A204.1 (cell line): ENCODE measurements around the gene SYVN1.

Experiments
- FAIRE-seq: peaks from 2 replicates; lab custom pipeline; 2012; peaks lifted over from hg19 to GRCh38; lab: Jason Lieb, UNC

The SYVN1 gene

GRCh38 chr11:65111744-65112545, 22.4 kb downstream of the SYVN1 start, which contains the start of gene TM7SF2:
Gene TM7SF2 (plus strand): TSS chr11:65111872. CDS start chr11:65112016, 144 bp downstream.
- FAIRE-seq: no peak

DNA sequence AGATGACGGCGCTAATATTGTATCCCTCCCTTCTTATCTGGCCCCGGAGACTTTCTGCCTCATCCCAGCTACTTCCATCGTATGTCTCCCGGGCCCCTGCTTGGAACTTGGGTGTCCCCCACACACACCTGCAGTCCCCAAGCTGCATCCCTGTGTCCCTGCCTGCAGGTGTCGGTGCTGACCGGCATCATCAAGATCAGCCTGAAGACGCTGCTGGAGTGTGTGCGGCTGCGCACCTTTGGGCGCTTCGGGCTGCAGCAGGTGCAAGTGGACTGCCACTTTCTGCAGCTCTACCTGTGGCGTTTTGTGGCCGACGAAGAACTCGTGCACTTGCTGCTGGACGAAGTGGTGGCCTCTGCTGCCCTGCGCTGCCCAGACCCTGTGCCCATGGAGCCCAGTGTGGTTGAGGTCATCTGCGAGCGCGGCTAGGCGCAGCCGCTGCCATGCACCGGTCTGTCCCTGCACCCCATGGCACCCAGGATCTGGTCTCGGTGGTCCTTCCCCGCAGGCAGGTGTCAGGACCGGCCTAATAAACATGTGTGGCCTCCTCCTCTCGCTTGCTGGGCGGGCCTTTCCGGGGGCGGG, 23.1 kb downstream of the SYVN1 start:
- no peak for FAIRE-seq

GRCh38 chr11:65110354-65110861, 23.9 kb downstream of the SYVN1 start:
- FAIRE-seq: no peak

DNA sequence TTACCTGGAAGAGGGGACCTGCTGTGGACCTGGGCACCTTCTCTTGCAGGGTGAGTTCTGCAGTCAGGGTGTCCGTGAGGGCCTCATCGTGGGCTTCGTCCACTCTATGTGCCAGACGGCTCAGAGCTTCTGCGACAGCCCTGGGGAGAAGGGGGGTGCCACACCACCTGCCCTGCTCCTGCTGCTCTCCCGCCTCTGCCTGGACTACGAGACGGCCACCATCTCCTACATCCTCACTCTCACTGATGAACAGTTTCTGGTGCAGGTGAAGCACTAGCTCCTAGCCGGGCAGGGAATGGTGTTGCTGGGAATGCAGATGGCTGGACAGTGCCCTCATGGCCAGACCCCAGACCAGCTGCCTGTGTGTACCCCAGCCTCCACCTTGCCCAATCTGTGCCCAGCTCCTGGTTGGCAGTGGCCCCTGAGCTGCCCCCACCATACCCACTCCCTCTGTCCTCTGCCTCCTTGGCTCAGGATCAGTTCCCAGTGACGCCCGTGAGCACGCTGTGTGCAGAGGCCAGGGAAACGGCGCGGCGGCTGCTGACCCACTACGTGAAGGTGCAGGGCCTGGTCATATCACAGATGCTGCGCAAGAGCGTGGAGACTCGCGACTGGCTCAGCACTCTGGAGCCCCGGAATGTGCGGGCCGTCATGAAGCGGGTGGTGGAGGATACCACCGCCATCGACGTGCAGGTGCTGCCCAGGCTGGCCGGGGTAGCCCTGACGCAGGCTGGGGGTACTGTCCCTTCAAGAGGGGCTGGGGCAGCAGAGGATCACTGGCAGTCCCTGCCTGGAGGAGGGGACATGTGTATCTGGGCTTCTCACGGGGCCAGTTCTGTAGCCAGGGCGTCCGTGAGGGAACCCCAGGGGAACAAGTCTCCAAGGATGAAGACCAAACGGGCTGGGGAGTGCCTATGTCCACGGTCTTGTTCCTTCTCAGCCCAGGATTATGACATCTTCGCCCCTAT, 24.8 kb downstream of the SYVN1 start:
- no peak for FAIRE-seq

DNA sequence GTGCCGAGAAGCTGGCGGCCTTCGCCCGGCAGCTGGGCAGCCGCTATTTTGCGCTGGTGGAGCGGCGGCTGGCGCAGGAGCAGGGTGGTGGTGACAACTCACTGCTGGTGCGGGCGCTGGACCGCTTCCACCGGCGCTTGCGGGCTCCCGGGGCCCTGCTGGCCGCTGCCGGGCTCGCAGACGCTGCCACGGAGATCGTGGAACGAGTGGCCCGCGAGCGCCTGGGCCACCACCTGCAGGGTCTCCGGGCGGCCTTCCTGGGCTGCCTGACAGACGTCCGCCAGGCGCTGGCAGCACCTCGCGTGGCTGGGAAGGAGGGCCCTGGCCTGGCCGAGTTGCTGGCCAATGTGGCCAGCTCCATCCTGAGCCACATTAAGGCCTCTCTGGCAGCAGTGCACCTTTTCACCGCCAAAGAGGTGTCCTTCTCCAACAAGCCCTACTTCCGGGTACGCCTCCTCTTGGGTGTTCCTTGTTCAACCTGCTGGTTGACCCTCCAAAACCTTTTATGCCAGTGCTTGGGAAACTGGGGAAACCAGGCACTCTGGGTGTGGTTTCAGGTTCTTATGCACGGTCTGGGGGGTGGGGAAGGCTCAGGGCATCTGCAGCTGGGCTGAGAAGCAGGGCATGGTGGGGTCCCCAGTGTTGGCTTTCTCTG, 25.7 kb downstream of the SYVN1 start:
- no peak for FAIRE-seq

- no peak for FAIRE-seq
These were observed 26.4 kb downstream of the SYVN1 start for GRCh38 chr11:65107751-65108468.

DNA sequence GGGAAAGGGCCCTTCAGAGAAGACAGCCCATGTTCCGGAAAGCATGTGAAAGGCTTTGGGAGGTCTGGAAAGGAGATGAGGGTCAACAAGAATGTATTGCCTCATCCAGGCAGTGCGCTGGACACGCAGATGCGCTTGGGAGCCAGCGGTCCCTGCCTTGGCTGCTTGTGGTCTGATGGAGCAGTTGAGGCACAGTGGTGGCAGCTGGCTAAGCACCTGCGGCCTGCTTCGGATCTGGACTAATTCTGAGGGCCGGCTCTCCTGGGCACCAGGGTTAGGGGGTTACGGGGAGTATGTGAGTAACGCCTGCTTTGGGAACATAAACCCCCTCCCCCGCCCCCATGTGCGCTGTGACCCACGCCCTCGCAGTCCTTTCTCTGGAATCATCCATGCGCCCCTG, 27.2 kb downstream of the SYVN1 start:
- FAIRE-seq: no peak

- no peak for FAIRE-seq
These were observed 29.7 kb downstream of the SYVN1 start for GRCh38 chr11:65104628-65105027.

- no peak for FAIRE-seq
These were observed 30.8 kb downstream of the SYVN1 start for GRCh38 chr11:65103476-65103875.

DNA sequence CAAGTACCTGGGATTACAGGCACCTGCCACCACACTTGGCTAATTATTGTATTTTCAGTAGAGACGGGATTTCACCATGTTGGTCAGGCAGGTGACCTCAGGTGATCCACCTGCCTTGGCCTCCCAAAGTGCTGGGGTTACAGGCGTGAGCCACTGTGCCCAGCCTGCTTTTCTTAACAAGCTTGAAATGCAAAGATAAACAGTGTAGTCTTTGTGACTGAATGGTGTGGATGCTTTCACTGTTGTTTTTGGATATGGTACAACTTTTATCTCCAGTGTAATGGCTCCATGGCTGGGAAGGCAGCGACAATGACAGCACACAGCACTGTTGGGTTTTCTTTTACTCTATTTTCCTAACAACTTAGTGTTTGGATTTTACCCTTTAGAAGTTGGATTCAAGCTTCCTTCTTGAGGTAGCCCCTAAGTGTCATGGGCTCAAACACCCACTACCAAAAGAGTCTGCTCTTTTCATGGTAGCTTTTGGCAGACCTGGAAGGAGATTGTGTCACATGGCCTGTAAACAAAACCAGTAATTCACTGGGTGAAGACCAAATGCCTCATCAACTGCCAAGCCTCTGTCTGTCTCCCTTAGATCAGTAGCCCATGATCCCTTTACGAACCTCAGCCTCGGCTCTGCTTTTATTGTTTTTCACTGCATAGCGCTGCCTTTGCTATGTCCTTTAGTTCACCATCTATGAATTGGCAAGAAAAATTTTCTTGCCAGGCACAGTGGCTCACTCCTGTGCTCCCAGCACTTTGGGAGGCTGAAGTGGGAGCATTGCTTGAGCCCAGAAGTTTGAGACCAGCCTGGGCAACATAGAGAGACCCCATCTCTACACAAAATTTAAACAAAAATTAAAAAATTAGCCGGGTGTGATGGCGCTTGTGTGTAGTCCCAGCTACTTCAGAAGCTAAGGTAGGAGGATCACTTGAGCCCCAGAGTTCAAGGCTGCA, 31.9 kb downstream of the SYVN1 start:
- FAIRE-seq: no peak

GRCh38 chr11:65100674-65101350, 33.5 kb downstream of the SYVN1 start:
- no peak for FAIRE-seq

DNA sequence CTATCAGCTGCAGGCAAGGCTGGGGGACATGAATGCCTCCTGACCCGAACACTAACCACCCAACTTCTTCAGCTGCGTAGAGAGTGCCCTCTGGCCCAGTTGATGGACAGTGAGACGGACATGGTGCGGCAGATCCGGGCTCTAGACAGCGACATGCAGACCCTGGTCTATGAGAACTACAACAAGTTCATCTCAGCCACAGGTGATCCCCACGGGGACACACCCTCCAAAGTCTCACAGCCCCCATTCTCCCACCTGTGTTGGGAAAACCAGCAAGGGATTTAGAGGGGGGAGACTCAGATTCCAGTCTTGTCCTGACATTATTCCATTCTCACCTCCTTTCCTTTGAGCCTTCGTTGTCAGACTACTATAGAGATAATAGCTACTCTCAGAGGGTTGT, 37.4 kb downstream of the SYVN1 start:
- FAIRE-seq: no peak

GRCh38 chr11:65095974-65096806, 38.1 kb downstream of the SYVN1 start, which contains the start of gene VPS51:
Gene VPS51 (plus strand): TSS chr11:65096214. CDS start chr11:65096251, 37 bp downstream.
- no peak for FAIRE-seq

DNA sequence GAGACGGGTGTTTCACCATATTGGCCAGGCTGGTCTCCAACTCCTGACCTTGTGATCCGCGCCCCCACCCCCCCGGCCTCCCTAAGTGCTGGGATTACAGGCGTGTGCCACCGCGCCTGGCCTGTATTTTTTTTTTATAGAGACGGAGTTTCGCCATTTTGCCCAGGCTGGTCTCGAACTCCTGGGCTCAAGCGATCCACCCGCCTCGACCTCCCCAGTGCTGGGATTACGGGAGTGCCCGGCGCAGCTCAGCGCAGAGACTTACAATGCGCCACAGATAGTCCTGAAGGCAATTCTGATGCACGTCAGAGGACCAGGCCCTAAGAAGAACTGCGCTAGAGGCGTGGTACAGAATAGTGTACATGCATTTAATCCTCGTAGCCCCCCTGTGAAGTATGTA, 38.9 kb downstream of the SYVN1 start:
- FAIRE-seq: no peak

DNA sequence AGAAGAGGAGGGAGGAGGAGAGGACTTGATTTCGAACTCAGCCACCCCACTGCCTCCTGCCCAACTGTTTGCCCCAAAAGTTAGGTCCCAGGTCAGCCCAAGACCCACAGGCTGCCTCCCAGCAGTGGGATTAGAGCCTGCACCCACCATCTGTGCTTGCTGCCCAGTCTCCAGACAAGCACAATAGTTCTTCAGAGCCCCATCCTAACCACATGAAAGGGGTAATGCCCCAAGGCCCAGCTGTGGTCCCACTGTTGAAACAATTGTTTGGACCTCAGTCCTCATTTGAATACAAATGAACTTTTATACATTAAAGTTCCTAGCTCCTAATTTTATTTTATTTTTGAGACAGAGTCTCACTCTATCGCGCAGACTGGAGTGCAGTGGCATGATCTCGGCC, 43.7 kb downstream of the SYVN1 start:
- no peak for FAIRE-seq

DNA sequence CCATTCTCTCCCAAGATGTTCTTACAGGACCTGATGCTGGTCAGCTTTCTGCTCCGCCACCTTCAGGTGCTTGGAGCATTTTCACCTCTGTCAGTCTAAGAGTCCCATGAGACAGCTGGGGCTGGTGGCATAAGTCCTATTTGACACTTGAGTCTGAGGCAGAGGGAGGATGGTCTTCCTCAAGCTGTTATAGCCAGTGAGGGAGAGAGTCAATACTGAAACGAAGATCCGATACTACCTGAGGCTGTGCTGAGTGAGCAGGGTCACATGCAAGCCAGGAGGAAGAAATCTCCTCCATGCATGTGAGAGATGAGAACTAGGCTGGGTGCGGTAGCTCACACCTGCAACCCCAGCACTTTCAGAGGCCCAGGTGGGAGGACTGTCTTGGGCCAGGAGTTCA, 44.7 kb downstream of the SYVN1 start:
- no peak for FAIRE-seq

DNA sequence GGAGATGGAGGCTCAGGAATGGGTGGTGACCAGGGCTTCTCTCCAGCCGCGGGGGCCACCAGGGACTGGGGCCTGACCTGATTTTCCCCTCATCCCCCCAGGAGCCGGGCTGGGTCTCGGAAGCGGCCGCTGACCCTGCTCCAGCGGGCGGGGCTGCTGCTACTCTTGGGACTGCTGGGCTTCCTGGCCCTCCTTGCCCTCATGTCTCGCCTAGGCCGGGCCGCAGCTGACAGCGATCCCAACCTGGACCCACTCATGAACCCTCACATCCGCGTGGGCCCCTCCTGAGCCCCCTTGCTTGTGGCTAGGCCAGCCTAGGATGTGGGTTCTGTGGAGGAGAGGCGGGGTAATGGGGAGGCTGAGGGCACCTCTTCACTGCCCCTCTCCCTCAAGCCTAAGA, 46.5 kb downstream of the SYVN1 start:
- FAIRE-seq: no peak

GRCh38 chr11:65087216-65087615, 47.1 kb downstream of the SYVN1 start:
- FAIRE-seq: no peak

- FAIRE-seq: no peak
These were observed 47.5 kb downstream of the SYVN1 start for GRCh38 chr11:65086809-65087208.
